VCaP (cell line): ENCODE data around the gene NHSL2.

Experiments
- H3K27ac ChIP-seq: fragments of 450-650 bp; 2 replicates; pipeline ENCODE4 v1.5.1; 2017
- CTCF ChIP-seq: fragments of 450-650 bp; conservative IDR thresholded peaks from 2 replicates; pipeline ENCODE4 v1.5.1; 2017; ENCODE audit warnings: mild to moderate bottlenecking, moderate library complexity

The NHSL2 gene

DNA sequence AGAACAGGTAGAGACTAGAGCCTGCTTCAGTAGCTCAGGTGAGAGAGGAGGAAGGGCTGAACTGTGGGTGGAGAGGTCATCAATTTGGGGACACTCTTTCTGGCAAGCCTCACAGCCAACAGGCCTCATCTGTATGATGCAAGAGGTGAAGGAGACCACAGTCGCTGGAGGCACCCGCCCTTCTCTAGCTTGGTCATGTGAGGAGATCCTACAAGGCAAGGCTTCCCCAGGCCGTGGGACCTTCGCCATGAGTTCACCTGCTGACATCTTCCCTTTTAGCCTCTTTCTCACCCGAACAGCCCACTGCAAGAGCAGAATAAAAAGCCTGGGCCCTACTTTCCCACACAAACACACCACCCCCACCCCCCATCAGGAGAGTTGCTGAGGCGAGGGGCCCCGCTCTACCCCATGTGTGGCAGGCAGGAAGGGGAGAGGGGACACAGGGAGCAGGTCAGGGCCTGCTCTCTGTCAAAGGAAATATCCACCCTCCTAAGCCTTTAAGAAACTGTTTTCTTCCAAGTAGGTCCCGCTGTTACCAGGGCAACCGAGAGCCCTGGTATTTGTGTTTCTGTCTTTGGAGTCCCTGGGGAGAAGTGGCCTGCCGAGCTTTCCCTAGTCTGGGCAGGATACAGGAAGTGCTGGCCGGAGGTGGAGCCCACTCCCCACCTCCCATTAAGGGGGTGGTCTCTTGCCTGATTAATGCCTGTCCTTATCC is 213.0 kb downstream of the NHSL2 start:
- no peak for TF ChIP-seq CTCF
- no peak overlapping the region for H3K27ac ChIP-seq

DNA sequence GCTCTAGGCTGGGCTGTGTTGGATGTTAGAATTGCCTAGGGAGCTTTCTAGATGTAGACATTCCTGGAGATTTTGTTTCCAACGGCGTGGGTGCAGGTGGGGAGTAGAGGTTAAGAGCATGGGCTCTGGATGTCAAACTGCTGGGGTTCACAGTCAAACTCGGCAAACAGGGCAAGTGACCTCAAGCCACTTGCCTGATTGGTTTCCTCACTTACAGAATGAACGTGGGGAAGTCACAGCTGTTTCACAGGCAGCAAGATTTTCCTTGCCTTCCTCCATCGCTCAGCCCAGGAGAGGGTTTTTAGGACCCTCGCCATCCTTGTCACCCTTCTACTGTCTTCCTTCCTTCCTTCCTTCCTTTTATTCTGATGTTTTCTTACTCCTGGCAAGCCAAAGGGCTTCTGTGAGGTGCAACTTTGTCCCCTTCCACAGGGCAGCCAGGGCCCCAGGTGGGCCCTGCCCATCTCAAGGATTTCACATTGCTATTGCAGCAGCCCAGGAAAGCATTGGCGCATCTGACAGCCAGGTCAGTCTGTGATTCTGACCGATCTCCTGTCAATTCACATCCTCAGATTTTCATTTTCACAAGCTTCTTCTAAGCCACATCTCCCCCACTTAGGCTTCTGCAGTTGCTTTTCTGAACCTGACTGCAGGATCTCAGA is 214.0 kb downstream of the NHSL2 start:
- no peak overlapping the region for H3K27ac ChIP-seq
- TF ChIP-seq CTCF = no peak

DNA sequence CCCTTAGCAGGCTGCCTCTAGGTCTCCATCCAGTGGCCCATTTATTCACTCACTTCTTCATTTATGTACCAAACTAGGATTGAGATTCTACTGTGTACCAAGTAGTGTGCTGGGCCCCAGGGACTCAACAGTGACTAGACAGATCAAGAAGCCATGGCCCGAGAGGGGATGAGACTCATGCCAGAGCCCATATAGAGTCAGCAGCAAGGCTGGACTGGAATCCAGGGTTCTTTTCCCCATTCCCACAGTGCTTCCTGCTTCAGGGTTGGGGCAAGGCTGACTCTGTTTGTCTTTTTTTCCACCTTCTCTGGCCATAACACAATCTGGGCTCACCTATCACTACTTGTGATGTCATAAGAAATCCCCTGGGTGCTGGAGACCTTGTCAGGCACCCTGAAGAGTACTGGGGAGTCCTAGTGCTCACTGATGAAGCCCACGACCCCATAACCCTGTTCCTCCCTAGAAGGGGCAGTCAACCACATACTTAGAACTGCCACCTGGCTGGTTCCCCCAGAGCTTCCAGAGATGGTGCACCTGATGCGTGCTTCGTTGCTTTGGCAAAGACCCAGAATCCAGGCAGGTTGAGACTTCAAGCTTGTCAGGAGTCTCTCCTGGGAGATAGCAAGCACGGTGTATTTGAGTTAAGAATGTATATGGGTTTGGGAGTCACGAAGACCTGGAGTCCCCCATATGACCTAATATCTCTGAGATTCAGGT is 214.8 kb downstream of the NHSL2 start:
- TF ChIP-seq CTCF = no peak
- H3K27ac ChIP-seq = peak overlapping the region; percentile 8; the same call in 1 of the 2 replicates

- H3K27ac ChIP-seq = peak overlapping the region; percentile 8; the same call in 1 of the 2 replicates
- no peak for TF ChIP-seq CTCF
Measured at GRCh38 chrX:72126048-72126415, 215.4 kb downstream of the NHSL2 start.

DNA sequence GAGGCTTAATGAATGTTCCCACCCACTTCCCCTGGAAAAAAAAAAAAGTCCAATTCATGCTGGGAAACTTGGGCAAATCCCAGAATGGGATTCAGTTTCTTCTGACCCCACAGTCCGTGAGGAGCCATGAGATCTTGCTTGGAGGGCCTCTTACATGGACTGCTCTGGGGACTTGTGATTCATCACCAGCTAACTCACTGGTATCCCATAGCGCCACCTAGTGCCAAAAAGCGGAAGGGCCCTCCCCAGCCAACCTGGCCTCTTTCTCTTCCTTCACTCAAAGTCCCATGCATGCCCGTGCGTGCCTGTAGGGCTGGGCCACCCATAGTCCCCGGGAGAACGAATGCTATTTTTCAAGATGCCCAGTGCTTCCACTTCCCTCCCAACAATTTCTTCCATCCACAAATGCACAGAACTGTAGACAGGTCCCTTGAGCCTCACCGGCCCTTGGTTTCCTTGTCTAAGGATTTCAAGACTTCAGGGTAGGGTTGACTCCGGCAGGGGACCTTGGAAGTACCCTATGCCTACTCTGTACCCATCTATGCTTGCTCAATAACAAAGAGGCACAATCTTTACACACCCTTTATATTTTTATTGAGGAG is 216.0 kb downstream of the NHSL2 start:
- TF ChIP-seq CTCF = peak; percentile 89
- H3K27ac ChIP-seq = no peak overlapping the region; the same call in 1 of the 2 replicates

- no peak for TF ChIP-seq CTCF
Measured at GRCh38 chrX:72127332-72127731, 216.7 kb downstream of the NHSL2 start.

More at GRCh38 chrX:72127332-72127731, 216.7 kb downstream of the NHSL2 start:
- H3K27ac ChIP-seq = no peak overlapping the region
